Stomach (tissue), 9 donors: ENCODE measurements around the gene SMARCB1. TPM values are rescaled to one million over a fixed set of nuclear protein-coding genes. Genes with fewer than 3 reads are reported as not detected.

Experiments
- DNase-seq, 2 donors: peaks; one replicate each; pipeline versions ENCODE4 v3.0.0 to v3.0.0-alpha.2; 2013 to 2019
- H3K27ac ChIP-seq, 5 donors: fragments of 200-600 bp in 4 of 5; sonication (generic) in 4 of 5; one replicate each; pipeline ENCODE4 v1.5.1; 2013 to 2019; ENCODE audit warnings: mild to moderate bottlenecking in 1 of 5, moderate library complexity in 1 of 5
- H3K27me3 ChIP-seq, 3 donors: fragments of 200-600 bp; sonication (generic); one replicate each; pipeline ENCODE4 v1.5.1; 2017 to 2019; ENCODE audit warnings: mixed run types in 1 of 3
- H3K36me3 ChIP-seq, 4 donors: fragments of 200-600 bp; sonication (generic); 1 replicate in 3 of 4; 2 replicates in 1 of 4; pipeline ENCODE4 v1.5.1; 2016 to 2019
- H3K4me1 ChIP-seq, 4 donors: fragments of 200-600 bp; sonication (generic); one replicate each; pipeline ENCODE4 v1.5.1; 2016 to 2019
- H3K4me3 ChIP-seq, 4 donors: fragments of 200-600 bp; sonication (generic) in 3 of 4; one replicate each; pipeline ENCODE4 v1.5.1; 2016 to 2019; ENCODE audit warnings: mild to moderate bottlenecking in 1 of 4
- H3K9me3 ChIP-seq, 4 donors: fragments of 200-600 bp; sonication (generic); one replicate each; pipeline ENCODE4 v1.5.1; 2016 to 2019
- CTCF ChIP-seq, 7 experiments: fragments of 450-650 bp in 4 of 7; fragments of 200-600 bp in 3 of 7; sonication (generic) in 3 of 7; IDR thresholded peaks; one replicate each; pipeline ENCODE4 v1.5.1; 2016 to 2019; ENCODE audit warnings: antibody characterized with exemption in 7 of 7, control low read depth in 2 of 7, mild to moderate bottlenecking in 1 of 7
- EP300 ChIP-seq: sonication (generic); formaldehyde crosslinking; IDR thresholded peaks from one replicate; pipeline ENCODE4 v1.6.1; 2017; ENCODE audit warnings: antibody characterized with exemption
- POLR2A ChIP-seq, 4 donors: fragments of 450-650 bp; IDR thresholded peaks; one replicate each; pipeline ENCODE4 v1.6.1; 2016; ENCODE audit warnings: antibody characterized with exemption in 4 of 4, control low read depth in 2 of 4, mild to moderate bottlenecking in 1 of 4, moderate library complexity in 1 of 4
- POLR2AphosphoS5 ChIP-seq, 3 donors: sonication (generic); formaldehyde crosslinking; IDR thresholded peaks; one replicate each; pipeline ENCODE4 v1.6.1; 2016; ENCODE audit warnings: antibody characterized with exemption in 3 of 3
- WGBS, 5 donors: extraction: QIAGEN DNeasy Blood & Tissue Kit in 3 of 5; methylation state at CpG; one replicate each; pipeline versions ENCODE4 v1.1.5 to v1.1.7; 2013 to 2018; 5-methylcytosine and 5-hydroxymethylcytosine counted together
- intact Hi-C: fragments of 100-400 bp; cut with DNase I; formaldehyde crosslinking; loops from one replicate; pipeline ENCODE4 v1.15.1; 2023; ENCODE audit warnings: low total_unique reads
- polyA plus RNA-seq, 3 donors: library from polyadenylated mRNA; stranded (reverse); fragments of 200-250 nt; gene quantifications; one replicate each; pipeline ENCODE4 v1.2.3, GENCODE V29; 2013
- total RNA-seq, 5 donors: library from RNA; depleted of rRNA; stranded (reverse); fragments of >200 nt; gene quantifications; one replicate each; pipeline versions ENCODE4 v1.1.0 to v1.2.3, GENCODE V29; 2014 to 2016
- donor health status: healthy with polysubstance abuse.
- donor health status: Bipolar disorder and iron deficiency.
- donor health status: healthy.

Gene SMARCB1
- total and polyA plus RNA-seq, 8 donors: 13.4 to 74.6 (median 40.8) TPM

DNA sequence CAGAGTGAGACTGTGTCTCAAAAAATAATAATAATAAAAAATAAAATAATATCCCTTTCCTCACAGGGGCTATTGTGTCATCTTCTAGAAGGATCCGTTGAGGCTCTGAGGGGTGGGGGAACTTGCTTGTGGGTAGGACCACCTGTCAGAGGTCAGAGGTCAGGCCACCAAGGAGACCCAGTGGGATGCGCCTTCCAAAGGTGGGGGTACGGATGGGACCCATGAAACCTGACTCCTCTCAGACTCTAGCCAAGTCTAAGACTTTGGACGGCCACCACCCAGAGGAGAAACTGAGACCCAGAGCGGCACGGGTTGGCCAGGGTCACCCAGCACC lies 14.5 kb upstream of the SMARCB1 start:
- intact Hi-C loops: no loop called here
- no peak for DNase-seq
- Histone ChIP-seq H3K4me1 (peaks cover 42 to 70% (median 64%) of the 10 kb centered on the region in 4 donors), H3K4me3 (peak overlapping the region; percentile 49 to 57 (median 55)), H3K9me3 (no peaks in the 10 kb centered on the region), H3K27me3 (peaks cover 0 to 5% (median 0%) of the 10 kb centered on the region in 3 donors), H3K36me3 (no peaks in the 10 kb centered on the region), H3K27ac (peak overlapping the region in 3 of 5 donors; percentile 42 to 70 (median 59))
- TF ChIP-seq POLR2A (IDR thresholded peaks at IDR 0.05): no peak
- no peak for TF ChIP-seq CTCF (IDR thresholded peaks at IDR 0.05)
- TF ChIP-seq POLR2AphosphoS5 (IDR thresholded peaks at IDR 0.05): no peak
- TF ChIP-seq EP300: no peak
- 10 to 13% (median 12%) methylated on average over 6 of the region's 6 CpGs for WGBS, 5 donors

- peak within 1 kb of the TSS; percentile 49 to 57 (median 55) for H3K4me3 ChIP-seq
- peak within 1 kb of the TSS in 4 of 5 donors; percentile 32 to 70 (median 50) for H3K27ac ChIP-seq
- peak; percentile 67 to 86 for DNase-seq
Observed at GRCh38 chr22:23772649-23773473, 13.9 kb upstream of the SMARCB1 start, which contains the start of gene MMP11. Gene MMP11 (plus strand): TSS chr22:23772849. CDS start chr22:23772871, 22 bp downstream.

DNA sequence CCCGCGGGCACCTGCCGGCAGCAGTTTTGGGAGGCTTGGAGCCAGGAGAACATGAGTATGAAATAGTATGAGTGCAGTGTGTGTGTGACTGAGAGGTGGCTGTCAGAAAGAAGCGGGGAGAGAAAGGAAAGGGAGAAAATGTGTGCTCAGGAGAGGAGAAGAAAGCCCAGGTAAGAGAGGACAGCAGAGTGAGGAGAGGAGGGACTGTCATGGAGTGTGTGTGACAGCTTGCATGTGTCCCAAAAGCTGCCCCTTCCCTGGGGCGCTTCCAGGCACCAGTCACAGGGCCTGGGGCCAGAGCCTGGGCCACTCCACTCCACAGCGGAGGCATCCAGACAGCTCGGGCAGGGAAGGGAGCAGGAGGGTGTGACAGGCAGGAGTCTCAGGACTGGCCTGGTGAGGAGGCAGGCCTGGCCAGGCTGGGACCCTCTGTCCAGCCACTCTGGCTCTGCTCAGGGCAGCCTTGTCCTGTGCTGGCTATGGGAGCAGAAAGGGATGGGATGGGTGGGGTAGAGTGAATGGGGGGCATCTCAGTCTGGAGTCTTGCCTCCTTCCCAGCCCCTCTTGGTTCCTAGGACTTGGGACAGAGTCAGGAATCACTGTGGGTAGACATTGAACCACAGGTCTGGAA lies 13.2 kb upstream of the SMARCB1 start:
- TF ChIP-seq CTCF (IDR thresholded peaks at IDR 0.05): no peak
- TF ChIP-seq POLR2A (IDR thresholded peaks at IDR 0.05): no peak
- no peak for TF ChIP-seq POLR2AphosphoS5 (IDR thresholded peaks at IDR 0.05)
- no peak for TF ChIP-seq EP300
- peaks cover 31 to 68% (median 55%) of the 10 kb centered on the region in 4 donors for H3K4me1 ChIP-seq
- peaks cover 0 to 5% (median 0%) of the 10 kb centered on the region in 3 donors for H3K27me3 ChIP-seq
- H3K4me3 ChIP-seq: peak overlapping the region; percentile 49 to 57 (median 55)
- intact Hi-C loops: no loop called here
- 50 to 62% (median 61%) methylated on average over 7 of the region's 7 CpGs for WGBS, 5 donors
- DNase-seq: no peak
- peak overlapping the region in 2 of 5 donors; percentile 32 to 70 for H3K27ac ChIP-seq
- no peaks in the 10 kb centered on the region for H3K36me3 ChIP-seq
- H3K9me3 ChIP-seq: no peaks in the 10 kb centered on the region

More at GRCh38 chr22:23772649-23773473, 13.9 kb upstream of the SMARCB1 start, which contains the start of gene MMP11:
- no peaks in the 10 kb centered on the region for H3K36me3 ChIP-seq
- 3 to 13% (median 6%) methylated on average over 26 to 79 of the region's 79 CpGs for WGBS, 5 donors
- H3K4me1 ChIP-seq: peaks cover 38 to 69% (median 62%) of the 10 kb centered on the region in 4 donors
- no peaks in the 10 kb centered on the region for H3K9me3 ChIP-seq
- intact Hi-C loops: no loop called here
- TF ChIP-seq POLR2AphosphoS5 (IDR thresholded peaks at IDR 0.05) (no peak), EP300 (no peak), CTCF (IDR thresholded peaks at IDR 0.05) (no peak)
- peaks cover 0 to 5% (median 0%) of the 10 kb centered on the region in 3 donors for H3K27me3 ChIP-seq

DNA sequence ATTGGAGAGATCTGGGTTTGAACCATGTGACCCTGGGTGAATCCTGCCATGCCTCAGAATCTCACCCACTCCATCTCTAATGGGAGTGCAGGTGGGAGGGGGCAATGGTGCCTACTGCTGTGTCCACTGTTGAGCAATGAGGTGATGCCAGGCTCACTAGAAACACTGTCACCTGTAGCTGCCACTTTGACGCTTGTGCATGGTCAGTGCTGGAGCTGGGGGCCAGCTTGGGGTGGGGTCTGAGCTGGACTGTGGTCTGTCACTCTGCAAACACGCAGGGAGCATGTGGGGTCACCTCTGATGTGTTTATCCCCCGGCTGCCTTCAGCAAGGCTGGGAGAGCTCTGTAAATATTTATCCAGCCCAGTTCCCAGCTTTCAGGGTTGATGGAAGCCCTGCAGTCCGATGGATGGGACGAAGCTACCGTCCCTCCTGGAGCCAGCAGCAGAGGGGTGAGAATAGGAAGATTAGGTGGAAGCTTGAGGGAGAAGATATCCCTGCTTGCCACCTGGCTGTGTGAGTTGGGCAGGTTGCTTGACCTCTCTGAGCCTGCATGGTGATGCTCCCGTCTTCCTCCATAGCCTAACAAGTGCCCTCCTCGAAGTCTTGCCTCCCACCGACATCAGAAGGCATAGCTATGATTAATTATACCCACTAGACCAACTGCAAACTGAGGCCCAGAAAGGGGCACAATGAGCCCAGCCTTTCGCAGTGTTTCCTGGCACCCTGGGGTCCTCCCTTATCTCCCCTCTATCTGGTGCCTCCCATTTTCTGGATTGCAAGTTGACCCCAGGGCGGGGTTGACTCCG lies 12.4 kb upstream of the SMARCB1 start:
- no peak for DNase-seq
- WGBS, 5 donors: 30 to 45% (median 39%) methylated on average over 9 to 12 of the region's 12 CpGs
- H3K27ac ChIP-seq: peak overlapping the region in 1 of 5 donors; percentile 70

More for the DNA sequence above, 12.4 kb upstream of the SMARCB1 start:
- Histone ChIP-seq H3K4me3 (no peak overlapping the region), H3K4me1 (peaks cover 27 to 61% (median 49%) of the 10 kb centered on the region in 4 donors), H3K36me3 (no peaks in the 10 kb centered on the region), H3K9me3 (no peaks in the 10 kb centered on the region), H3K27me3 (peaks cover 0 to 5% (median 0%) of the 10 kb centered on the region in 3 donors)
- TF ChIP-seq POLR2AphosphoS5 (IDR thresholded peaks at IDR 0.05): no peak
- TF ChIP-seq POLR2A (IDR thresholded peaks at IDR 0.05): no peak
- intact Hi-C loops: no loop called here
